CD4-positive, alpha-beta memory T cell (primary cell): ENCODE measurements around the gene PDE6B. TPM values are rescaled to one million over a fixed set of nuclear protein-coding genes. Genes with fewer than 3 reads are reported as not detected.
A peak's percentile ranks its signal among the peaks of the same experiment; 100 is the strongest.

Experiments
- CTCF ChIA-PET: fragments of 350-600 bp; sonication (Branson Sonifier 250); formaldehyde crosslinking; loops from one replicate; lab custom pipeline; 2021; ENCODE audit warnings: inconsistent platforms; ENCODE audit not compliant: partially characterized antibody; lab: Charles Lee
- POLR2A ChIA-PET: fragments of 350-600 bp; sonication (Branson Sonifier 250); formaldehyde crosslinking; loops from one replicate; lab custom pipeline; 2021; ENCODE audit not compliant: partially characterized antibody; lab: Charles Lee
- DNase-seq, 5 donors: peaks; one replicate each; pipeline versions ENCODE4 v3.0.0 to v3.0.0-alpha.2; 2020 to 2022; ENCODE audit warnings: mixed read lengths in 1 of 5
- H3K27ac ChIP-seq: one replicate; pipeline ENCODE4 v1.7.0; 2013; ENCODE audit warnings: low read depth, low read length
- H3K27me3 ChIP-seq: 2 replicates; pipeline ENCODE4 v1.7.0; 2013; ENCODE audit warnings: mild to moderate bottlenecking, low read length, moderate library complexity; ENCODE audit not compliant: insufficient read depth
- H3K36me3 ChIP-seq: 2 replicates; pipeline ENCODE4 v1.7.0; 2013; ENCODE audit warnings: mild to moderate bottlenecking, low read length, moderate library complexity; ENCODE audit not compliant: insufficient read depth
- H3K4me1 ChIP-seq: 2 replicates; pipeline ENCODE4 v1.7.0; 2013; ENCODE audit warnings: mild to moderate bottlenecking, low read length, moderate library complexity; ENCODE audit not compliant: insufficient read depth
- H3K4me3 ChIP-seq, 2 donors: one replicate each; pipeline ENCODE4 v1.7.0; 2013; ENCODE audit warnings: low read length in 2 of 2, mild to moderate bottlenecking in 1 of 2
- H3K9me3 ChIP-seq, 2 donors: one replicate each; pipeline ENCODE4 v1.7.0; 2013; ENCODE audit warnings: low read length in 2 of 2, control low read depth in 1 of 2; ENCODE audit not compliant: control insufficient read depth in 1 of 2
- H3K27ac Mint-ChIP-seq, 7 donors: one replicate each; pipeline ENCODE4 v1.8.0; 2020 to 2021; ENCODE audit warnings: mixed read lengths in 7 of 7, mild to moderate bottlenecking in 6 of 7, inconsistent platforms in 3 of 7, moderate library complexity in 3 of 7
- H3K27me3 Mint-ChIP-seq, 2 donors: one replicate each; pipeline ENCODE4 v1.8.0; 2020 to 2021; ENCODE audit warnings: mixed read lengths in 2 of 2
- H3K36me3 Mint-ChIP-seq, 2 donors: one replicate each; pipeline ENCODE4 v1.8.0; 2020 to 2021; ENCODE audit warnings: mixed read lengths in 2 of 2, inconsistent platforms in 1 of 2, mild to moderate bottlenecking in 1 of 2
- H3K4me1 Mint-ChIP-seq, 4 donors: one replicate each; pipeline ENCODE4 v1.8.0; 2020 to 2021; ENCODE audit warnings: mixed read lengths in 4 of 4, mild to moderate bottlenecking in 1 of 4
- H3K4me3 Mint-ChIP-seq, 8 donors: one replicate each; pipeline ENCODE4 v1.8.0; 2020 to 2021; ENCODE audit warnings: mixed read lengths in 8 of 8, mild to moderate bottlenecking in 7 of 8, moderate library complexity in 6 of 8, inconsistent platforms in 3 of 8
- H3K9me3 Mint-ChIP-seq, 8 donors: one replicate each; pipeline ENCODE4 v1.8.0; 2020 to 2021; ENCODE audit warnings: mixed read lengths in 8 of 8, mild to moderate bottlenecking in 5 of 8, inconsistent platforms in 3 of 8, moderate library complexity in 1 of 8
- intact Hi-C: fragments of 100-400 bp; cut with micrococcal nuclease; formaldehyde crosslinking; loops from one replicate; pipeline ENCODE4 v1.15.1; 2023
- polyA plus RNA-seq, 2 donors: library from polyadenylated mRNA; unstranded; fragments of 300-500 nt; fragmentation: Illumina TruSeq; gene quantifications; one replicate each; pipeline ENCODE4 v1.2.3, GENCODE V29; 2021
- total RNA-seq, 2 experiments: library from RNA; stranded (reverse); gene quantifications; one replicate each; pipeline ENCODE4 v1.2.3, GENCODE V29; 2021

The PDE6B gene
- total and polyA plus RNA-seq, 4 experiments from 2014 or later = 15.3 to 17.6 (median 15.7) TPM

DNA sequence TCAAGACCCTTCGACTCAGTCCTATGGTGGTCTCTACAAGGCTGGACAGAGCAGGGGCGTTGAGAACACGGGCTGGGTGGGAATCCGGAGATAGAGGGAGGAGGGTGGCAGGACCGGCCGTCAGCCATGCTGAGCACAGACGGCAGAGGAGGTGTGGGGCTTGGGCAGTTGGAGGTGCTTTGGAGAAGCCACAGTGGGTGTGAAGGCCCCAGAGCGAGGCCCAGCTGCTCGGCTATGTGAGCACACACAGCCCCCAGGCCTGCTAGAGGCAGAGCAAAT is 4.2 kb downstream of the PDE6B start:
- Histone ChIP-seq H3K4me1 (no peaks in the 10 kb centered on the region), H3K9me3 (peaks cover 0 to 3% of the 10 kb centered on the region in 2 donors), H3K36me3 (no peaks in the 10 kb centered on the region), H3K4me3 (no peak overlapping the region), H3K27ac (no peak overlapping the region), H3K27me3 (no peaks in the 10 kb centered on the region)
- POLR2A ChIA-PET = no interaction called here
- Mint-ChIP-seq H3K27ac (no peak overlapping the region), H3K4me3 (no peak overlapping the region), H3K4me1 (no peaks in the 10 kb centered on the region), H3K36me3 (no peaks in the 10 kb centered on the region), H3K27me3 (no peaks in the 10 kb centered on the region), H3K9me3 (peaks cover 0 to 10% (median 0%) of the 10 kb centered on the region in 8 donors)
- DNase-seq = no peak
- CTCF ChIA-PET = no interaction called here
- intact Hi-C loops = no loop called here

DNA sequence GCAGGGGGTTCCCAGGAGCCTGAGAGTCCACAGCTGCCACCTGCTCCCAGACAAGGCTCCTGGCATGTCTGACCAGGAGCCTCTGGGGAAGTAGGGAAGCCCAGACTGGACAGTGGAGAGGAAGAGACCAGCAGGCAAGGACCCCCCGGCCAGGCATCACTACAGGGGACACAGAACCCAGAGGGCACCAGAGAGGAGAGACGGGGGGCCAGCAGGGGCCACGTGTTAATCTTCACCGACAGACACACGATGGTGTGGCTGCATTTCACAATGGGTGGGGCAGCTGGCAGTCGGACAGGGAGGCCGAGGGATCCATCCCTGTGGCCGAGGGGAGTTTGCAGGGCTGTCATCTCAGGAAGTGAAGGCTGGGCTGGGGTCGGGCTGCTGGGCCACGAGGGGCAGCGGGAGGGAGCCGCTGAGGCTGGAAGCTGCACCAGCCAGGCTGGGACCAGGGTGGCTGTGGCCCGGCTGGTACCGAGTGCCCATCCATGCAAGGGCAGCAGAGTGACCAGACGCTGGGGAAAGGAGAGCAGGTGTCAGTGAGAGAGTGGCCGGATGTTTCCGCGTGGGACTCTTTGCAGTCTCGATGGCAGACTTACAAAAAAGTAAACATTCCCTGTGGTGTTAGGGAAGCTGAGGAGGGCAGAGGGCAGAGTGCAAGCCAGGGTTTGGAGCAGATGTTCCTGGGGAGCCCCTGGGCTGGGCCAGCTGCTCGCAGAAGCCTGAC is 4.7 kb downstream of the PDE6B start:
- no peaks in the 10 kb centered on the region for H3K4me1 Mint-ChIP-seq
- no peaks in the 10 kb centered on the region for H3K4me1 ChIP-seq
- H3K27me3 ChIP-seq = no peaks in the 10 kb centered on the region
- no peaks in the 10 kb centered on the region for H3K36me3 Mint-ChIP-seq
- H3K36me3 ChIP-seq = no peaks in the 10 kb centered on the region
- H3K27ac Mint-ChIP-seq = no peak overlapping the region
- DNase-seq = no peak
- H3K9me3 ChIP-seq = peaks cover 0 to 3% of the 10 kb centered on the region in 2 donors
- H3K4me3 ChIP-seq = no peak overlapping the region
- POLR2A ChIA-PET = no interaction called here
- CTCF ChIA-PET = no interaction called here
- no peak overlapping the region for H3K27ac ChIP-seq
- H3K9me3 Mint-ChIP-seq = peaks cover 0 to 10% (median 0%) of the 10 kb centered on the region in 8 donors
- H3K27me3 Mint-ChIP-seq = no peaks in the 10 kb centered on the region
- no peak overlapping the region for H3K4me3 Mint-ChIP-seq
- intact Hi-C loops = no loop called here

GRCh38 chr4:630656-631055 is 5.3 kb downstream of the PDE6B start:
- H3K4me3 ChIP-seq = no peak overlapping the region
- POLR2A ChIA-PET = no interaction called here
- Mint-ChIP-seq H3K27me3 (no peaks in the 10 kb centered on the region), H3K36me3 (no peaks in the 10 kb centered on the region), H3K4me3 (no peak overlapping the region), H3K4me1 (no peaks in the 10 kb centered on the region), H3K27ac (peak overlapping the region in 1 of 7 donors; percentile 21), H3K9me3 (peaks cover 0 to 10% (median 0%) of the 10 kb centered on the region in 8 donors)
- intact Hi-C loops = no loop called here
- H3K36me3 ChIP-seq = no peaks in the 10 kb centered on the region
- H3K27me3 ChIP-seq = no peaks in the 10 kb centered on the region
- H3K9me3 ChIP-seq = peaks cover 0 to 3% of the 10 kb centered on the region in 2 donors
- no peak overlapping the region for H3K27ac ChIP-seq
- CTCF ChIA-PET = no interaction called here
- DNase-seq = no peak
- H3K4me1 ChIP-seq = no peaks in the 10 kb centered on the region

DNA sequence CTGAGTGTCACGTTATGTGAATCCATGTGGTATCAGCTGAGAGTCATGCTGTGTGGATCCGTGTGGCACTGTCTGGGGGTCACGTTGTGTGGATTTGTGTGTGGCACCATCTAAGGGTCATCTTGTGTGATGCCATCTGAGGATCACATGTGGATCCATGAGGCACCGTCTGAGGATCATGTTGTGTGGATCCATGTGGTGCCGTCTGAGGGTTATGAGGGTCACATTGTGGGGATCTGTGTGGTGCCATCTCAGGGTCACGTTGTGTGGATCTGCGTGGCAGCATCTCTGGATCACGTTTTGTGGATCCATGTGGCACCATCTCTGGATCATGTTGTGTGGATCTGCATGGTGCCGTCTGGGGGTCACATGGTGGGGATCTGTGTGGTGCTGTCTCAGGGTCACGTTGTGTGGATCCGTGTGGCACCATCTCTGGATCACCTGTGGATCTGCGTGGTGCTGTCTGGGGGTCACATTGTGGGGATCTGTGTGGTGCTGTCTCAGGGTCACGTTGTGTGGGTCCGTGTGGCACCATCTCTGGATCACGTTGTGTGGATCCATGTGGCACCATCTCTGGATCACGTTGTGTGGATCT is 6.9 kb downstream of the PDE6B start:
- Mint-ChIP-seq H3K27ac (no peak overlapping the region), H3K36me3 (no peaks in the 10 kb centered on the region), H3K9me3 (peaks cover 0 to 10% (median 0%) of the 10 kb centered on the region in 8 donors), H3K4me3 (no peak overlapping the region), H3K4me1 (no peaks in the 10 kb centered on the region), H3K27me3 (no peaks in the 10 kb centered on the region)
- DNase-seq = no peak
- Histone ChIP-seq H3K9me3 (peaks cover 0 to 3% of the 10 kb centered on the region in 2 donors), H3K36me3 (no peaks in the 10 kb centered on the region), H3K27me3 (no peaks in the 10 kb centered on the region), H3K4me3 (no peak overlapping the region), H3K27ac (no peak overlapping the region), H3K4me1 (no peaks in the 10 kb centered on the region)
- ChIA-PET CTCF (no interaction called here), POLR2A (no interaction called here)
- intact Hi-C loops = no loop called here

DNA sequence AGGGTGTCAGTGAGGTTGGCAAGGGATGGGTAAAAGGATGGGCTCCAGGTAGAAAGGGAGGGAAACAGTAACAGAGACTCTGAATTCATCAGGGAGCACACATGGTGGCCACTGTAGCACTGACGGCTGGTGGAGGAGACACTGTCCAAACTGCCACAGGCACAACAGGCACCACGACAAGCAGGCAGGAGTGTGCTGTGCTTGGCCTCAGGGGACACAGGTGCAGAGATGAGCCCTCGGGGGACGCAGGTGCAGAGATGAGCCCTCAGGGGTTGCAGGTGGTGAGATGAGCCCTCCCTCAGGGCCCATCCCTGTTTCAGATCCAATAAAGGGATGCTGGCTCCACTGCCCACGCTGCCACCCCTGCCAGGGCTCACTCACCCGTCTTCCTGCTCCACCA is 7.6 kb downstream of the PDE6B start:
- Histone ChIP-seq H3K9me3 (peaks cover 0 to 3% of the 10 kb centered on the region in 2 donors), H3K36me3 (no peaks in the 10 kb centered on the region), H3K4me1 (no peaks in the 10 kb centered on the region), H3K4me3 (no peak overlapping the region), H3K27ac (no peak overlapping the region), H3K27me3 (no peaks in the 10 kb centered on the region)
- ChIA-PET CTCF (no interaction called here), POLR2A (no interaction called here)
- intact Hi-C loops = no loop called here
- no peaks in the 10 kb centered on the region for H3K36me3 Mint-ChIP-seq
- no peak for DNase-seq
- no peak overlapping the region for H3K27ac Mint-ChIP-seq
- H3K27me3 Mint-ChIP-seq = no peaks in the 10 kb centered on the region
- no peak overlapping the region for H3K4me3 Mint-ChIP-seq
- H3K9me3 Mint-ChIP-seq = peaks cover 0 to 10% (median 0%) of the 10 kb centered on the region in 8 donors
- no peaks in the 10 kb centered on the region for H3K4me1 Mint-ChIP-seq

- POLR2A ChIA-PET = no interaction called here
- CTCF ChIA-PET = no interaction called here
- H3K9me3 Mint-ChIP-seq = peaks cover 0 to 10% (median 0%) of the 10 kb centered on the region in 8 donors
- no peaks in the 10 kb centered on the region for H3K4me1 Mint-ChIP-seq
- no peak overlapping the region for H3K4me3 Mint-ChIP-seq
- no peaks in the 10 kb centered on the region for H3K36me3 Mint-ChIP-seq
- H3K27ac ChIP-seq = no peak overlapping the region
- H3K36me3 ChIP-seq = no peaks in the 10 kb centered on the region
- DNase-seq = no peak
- no peak overlapping the region for H3K27ac Mint-ChIP-seq
- intact Hi-C loops = no loop called here
- peaks cover 0 to 3% of the 10 kb centered on the region in 2 donors for H3K9me3 ChIP-seq
- H3K4me3 ChIP-seq = no peak overlapping the region
- no peaks in the 10 kb centered on the region for H3K27me3 ChIP-seq
- H3K4me1 ChIP-seq = no peaks in the 10 kb centered on the region
- H3K27me3 Mint-ChIP-seq = no peaks in the 10 kb centered on the region
Measured at GRCh38 chr4:633406-633805, 8.0 kb downstream of the PDE6B start.

DNA sequence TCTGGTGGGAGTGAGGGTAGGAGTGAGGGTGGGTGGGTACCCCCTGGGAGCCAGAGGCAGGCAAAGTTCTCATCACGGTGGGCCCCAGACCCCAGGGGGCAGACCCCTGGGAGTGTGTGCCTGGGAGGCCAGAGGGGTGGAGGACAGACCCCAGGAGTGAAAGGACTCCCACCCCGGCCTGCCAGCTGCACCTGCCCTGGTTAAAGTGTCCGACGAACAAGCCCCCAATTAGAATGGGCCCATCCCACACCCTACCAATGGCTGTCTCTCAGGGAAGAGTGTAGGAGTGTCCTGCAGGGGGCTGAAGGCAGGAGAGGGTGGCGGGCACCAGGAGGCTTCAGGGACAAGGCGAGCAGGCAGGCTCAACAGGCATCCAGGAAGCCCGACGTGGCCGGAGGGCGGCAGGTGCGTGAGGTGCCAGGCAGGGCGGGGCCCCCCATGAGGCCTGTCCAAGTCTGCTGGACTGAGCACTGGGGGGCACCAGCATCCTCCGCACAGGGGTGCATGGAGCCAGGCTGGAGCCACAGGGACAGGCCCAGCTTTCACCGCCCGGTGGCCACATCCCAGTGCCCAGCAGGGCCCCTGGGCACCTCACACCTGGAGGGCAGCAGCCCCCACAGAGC is 8.7 kb downstream of the PDE6B start:
- CTCF ChIA-PET = no interaction called here
- no peaks in the 10 kb centered on the region for H3K4me1 Mint-ChIP-seq
- intact Hi-C loops = no loop called here

More for the DNA sequence above, 8.7 kb downstream of the PDE6B start:
- H3K27me3 Mint-ChIP-seq = no peaks in the 10 kb centered on the region
- H3K9me3 Mint-ChIP-seq = peaks cover 0 to 10% (median 0%) of the 10 kb centered on the region in 8 donors
- H3K36me3 Mint-ChIP-seq = no peaks in the 10 kb centered on the region
- H3K4me1 ChIP-seq = no peaks in the 10 kb centered on the region
- H3K9me3 ChIP-seq = peaks cover 0 to 3% of the 10 kb centered on the region in 2 donors
- DNase-seq = no peak
- H3K36me3 ChIP-seq = no peaks in the 10 kb centered on the region
- H3K27me3 ChIP-seq = no peaks in the 10 kb centered on the region
- no peak overlapping the region for H3K27ac ChIP-seq
- no peak overlapping the region for H3K4me3 ChIP-seq
- no peak overlapping the region for H3K4me3 Mint-ChIP-seq
- POLR2A ChIA-PET = no interaction called here
- no peak overlapping the region for H3K27ac Mint-ChIP-seq
